Posterior cingulate gyrus (tissue), 11 donors: ENCODE results near the gene KPNA2.
"Not testable (repeated sequence)": the region's sequence is repeated elsewhere in the genome, so short reads cannot be mapped to it uniquely, and the experiment has no call there.

Experiments
- DNase-seq, 10 donors: peaks; one replicate each; pipeline versions ENCODE4 v3.0.0 to v3.0.0-alpha.2; 2020 to 2021; ENCODE audit warnings: mixed read lengths in 3 of 10
- intact Hi-C: fragments of 100-400 bp; cut with DNase I; formaldehyde crosslinking; loops from one replicate; pipeline ENCODE4 v1.15.1; 2023

The KPNA2 gene

GRCh38 chr17:68053231-68054013 lies 17.9 kb downstream of the KPNA2 start:
- intact Hi-C loops: no loop called here
- peak in 1 of 10 donors; percentile 12 for DNase-seq

- peak in 6 of 10 donors; percentile 8 to 84 (median 28) for DNase-seq
- intact Hi-C loops: no loop called here
Measured at GRCh38 chr17:68054296-68054900, 18.9 kb downstream of the KPNA2 start.

- peak in 1 of 10 donors; percentile 24 for DNase-seq
- intact Hi-C loops: no loop called here
Measured at GRCh38 chr17:68057531-68057952, 22.0 kb downstream of the KPNA2 start.

- intact Hi-C loops: no loop called here
- no peak for DNase-seq
Measured at GRCh38 chr17:68060336-68060735, 24.8 kb downstream of the KPNA2 start.

GRCh38 chr17:68061512-68062313 lies 26.2 kb downstream of the KPNA2 start:
- DNase-seq: peak in 1 of 10 donors; percentile 41
- intact Hi-C loops: no loop called here

GRCh38 chr17:68065366-68065765 lies 29.8 kb downstream of the KPNA2 start:
- peak in 1 of 10 donors; percentile 62 for DNase-seq
- intact Hi-C loops: not testable (repeated sequence)

GRCh38 chr17:68068512-68068911 lies 33.0 kb downstream of the KPNA2 start:
- intact Hi-C loops, DNase-seq: not testable (repeated sequence)

GRCh38 chr17:68070582-68071444 lies 35.3 kb downstream of the KPNA2 start:
- intact Hi-C loops: not testable (repeated sequence)
- DNase-seq: peak in 2 of 10 donors; percentile 59 to 79

- peak in 1 of 10 donors; percentile 34 for DNase-seq
- intact Hi-C loops: no loop called here
Measured at GRCh38 chr17:68074279-68074678, 38.7 kb downstream of the KPNA2 start.

- DNase-seq, intact Hi-C loops: not testable (repeated sequence)
Measured at GRCh38 chr17:68075953-68076607, 40.5 kb downstream of the KPNA2 start.

- intact Hi-C loops, DNase-seq: not testable (repeated sequence)
Measured at GRCh38 chr17:68077498-68077897, 42.0 kb downstream of the KPNA2 start.

GRCh38 chr17:68080411-68081150 lies 45.0 kb downstream of the KPNA2 start:
- peak in 2 of 10 donors; percentile 66 to 78 for DNase-seq
- intact Hi-C loops: no loop called here

- DNase-seq: peak in 2 of 10 donors; percentile 31 to 58
- intact Hi-C loops: not testable (repeated sequence)
Measured at GRCh38 chr17:68081305-68082265, 46.0 kb downstream of the KPNA2 start.

GRCh38 chr17:68085771-68086381 lies 50.3 kb downstream of the KPNA2 start:
- intact Hi-C loops: no loop called here
- DNase-seq: peak in 2 of 10 donors; percentile 26 to 53

- intact Hi-C loops: not testable (repeated sequence)
- peak in 2 of 10 donors; percentile 45 to 48 for DNase-seq
Measured at GRCh38 chr17:68086666-68087065, 51.1 kb downstream of the KPNA2 start.

GRCh38 chr17:68087131-68087623 lies 51.6 kb downstream of the KPNA2 start:
- intact Hi-C loops: not testable (repeated sequence)
- DNase-seq: peak in 2 of 10 donors; percentile 60 to 81

GRCh38 chr17:68087851-68088250 lies 52.3 kb downstream of the KPNA2 start:
- intact Hi-C loops: no loop called here
- DNase-seq: peak in 2 of 10 donors; percentile 25
